ENCODE measurements around the gene ARG2.

DNA sequence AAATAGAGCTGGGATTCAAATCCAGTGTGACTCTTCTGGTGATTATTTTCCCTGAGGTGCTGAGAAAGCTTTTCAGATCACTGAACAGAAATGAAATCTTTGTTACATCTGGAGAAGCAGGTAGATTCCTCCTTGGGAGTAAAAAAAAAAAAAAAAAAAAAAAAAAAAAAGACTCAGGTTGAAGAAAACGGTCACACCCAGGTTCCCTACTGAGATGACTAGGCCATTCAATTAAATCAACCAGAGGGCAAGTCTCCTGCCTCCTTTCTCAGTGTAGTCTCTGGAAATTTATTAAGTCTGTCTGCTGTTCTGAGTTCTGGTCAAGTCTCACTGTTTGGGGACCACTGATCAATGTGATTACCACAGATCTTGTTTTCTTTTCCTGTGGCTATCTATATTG, 24.0 kb downstream of the ARG2 start:
- TF ChIP-seq POLR2A (IDR thresholded peaks at IDR 0.05) (no peak), CTCF (IDR thresholded peaks at IDR 0.05) (no peak), POLR2AphosphoS5 (IDR thresholded peaks at IDR 0.05) (no peak)
